ENCODE results near the gene MGA.

The MGA gene

DNA sequence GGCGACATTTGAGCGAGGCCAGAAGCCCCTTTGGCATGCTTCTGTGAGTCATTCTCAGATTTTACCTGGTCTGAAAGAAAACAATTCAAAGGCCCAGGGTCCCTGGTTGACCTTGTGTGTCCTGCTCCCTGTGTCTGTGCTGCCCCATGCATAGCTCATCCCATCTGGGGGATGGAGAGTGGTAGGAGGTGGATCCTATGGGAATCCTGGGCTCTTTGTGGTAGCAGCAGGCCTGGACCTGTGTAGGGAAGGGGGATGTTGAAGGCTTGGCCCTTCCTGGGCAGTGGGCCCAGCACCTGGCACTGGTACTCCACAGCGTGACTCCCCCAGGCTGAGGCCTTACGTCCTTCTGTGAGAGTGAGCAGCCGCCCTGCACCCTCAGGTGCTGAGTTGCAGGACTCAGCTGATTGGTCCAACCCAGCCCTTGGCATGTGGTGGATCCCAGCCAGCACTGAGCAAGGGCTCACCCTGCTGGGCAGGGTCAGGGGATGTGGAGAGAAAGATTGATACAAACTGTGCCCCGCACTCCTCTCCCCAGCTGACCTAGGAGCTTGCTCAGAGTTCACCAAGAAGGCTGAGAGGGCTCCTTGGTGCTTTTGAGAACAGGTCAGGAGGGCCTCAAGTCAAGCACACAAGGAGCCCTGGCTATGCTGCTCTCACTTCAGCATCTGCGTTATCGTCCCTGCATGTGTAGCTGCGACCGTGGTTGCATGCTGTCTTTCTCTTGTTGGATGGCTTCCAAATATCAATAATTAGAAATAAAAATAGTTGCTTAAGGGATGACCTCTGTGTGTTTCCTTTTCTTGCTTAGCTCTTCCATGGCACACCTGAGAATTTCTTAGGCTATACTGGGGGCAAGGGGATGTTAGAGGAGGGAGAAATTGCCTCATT, 146.3 kb downstream of the MGA start:
- DNase-seq (ENCODE audit: low read depth in 2 of 2), result no peak

DNA sequence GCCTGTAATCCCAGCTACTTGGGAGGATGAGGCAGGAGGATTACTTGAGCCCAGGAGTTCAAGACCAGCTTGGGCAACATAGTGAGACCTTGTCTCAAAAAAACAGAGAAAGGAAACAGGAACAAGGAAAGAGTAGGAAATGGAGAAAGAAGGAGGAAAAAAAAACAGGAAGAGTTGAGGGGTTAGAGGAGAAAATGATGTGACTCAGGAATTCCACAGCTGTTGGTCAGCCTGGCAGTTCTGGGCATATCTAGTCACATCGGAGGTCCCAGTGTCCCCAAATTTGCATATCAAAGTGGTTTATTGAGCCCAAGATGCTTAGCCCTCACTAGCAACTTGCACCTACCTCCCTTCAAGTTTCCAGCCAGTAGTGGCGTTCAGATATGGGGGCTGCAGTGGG, 148.9 kb downstream of the MGA start:
- no peak for DNase-seq (ENCODE audit: low read depth in 2 of 2)

DNA sequence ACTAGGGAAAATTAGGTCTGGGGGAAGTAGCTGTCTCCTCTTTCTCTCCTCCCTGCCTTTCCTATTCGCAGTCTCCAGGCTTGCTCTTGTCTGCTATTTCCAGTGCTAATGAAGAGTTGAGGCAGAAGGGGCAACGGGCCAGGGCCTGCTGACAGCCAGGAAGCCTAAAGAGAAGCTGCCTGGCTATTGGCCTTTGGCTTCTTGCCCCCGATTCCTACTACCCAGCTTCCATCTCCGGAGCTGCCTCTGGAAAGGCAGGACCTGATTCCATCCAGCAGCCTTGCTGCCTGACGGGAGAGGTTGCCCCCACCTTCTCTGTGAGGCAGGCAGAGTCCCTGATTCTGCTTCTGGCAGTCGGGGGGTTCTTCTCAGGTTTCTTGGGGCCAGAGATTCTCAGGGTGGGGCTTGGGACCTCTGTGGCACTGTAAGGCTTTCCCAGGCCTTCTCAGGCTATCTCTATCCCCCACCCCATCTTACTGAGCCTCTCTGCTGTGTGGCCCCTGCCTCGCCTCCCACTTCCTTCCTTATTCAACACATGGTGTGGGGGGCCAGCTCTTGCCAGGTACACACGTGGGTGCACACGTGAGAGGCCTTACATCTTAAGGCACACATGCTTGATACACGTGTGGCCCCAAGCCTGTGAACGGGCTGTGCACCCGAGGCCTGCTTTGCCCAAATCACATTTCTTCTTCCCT, 149.5 kb downstream of the MGA start:
- no peak for DNase-seq (ENCODE audit: low read depth in 2 of 2)

DNA sequence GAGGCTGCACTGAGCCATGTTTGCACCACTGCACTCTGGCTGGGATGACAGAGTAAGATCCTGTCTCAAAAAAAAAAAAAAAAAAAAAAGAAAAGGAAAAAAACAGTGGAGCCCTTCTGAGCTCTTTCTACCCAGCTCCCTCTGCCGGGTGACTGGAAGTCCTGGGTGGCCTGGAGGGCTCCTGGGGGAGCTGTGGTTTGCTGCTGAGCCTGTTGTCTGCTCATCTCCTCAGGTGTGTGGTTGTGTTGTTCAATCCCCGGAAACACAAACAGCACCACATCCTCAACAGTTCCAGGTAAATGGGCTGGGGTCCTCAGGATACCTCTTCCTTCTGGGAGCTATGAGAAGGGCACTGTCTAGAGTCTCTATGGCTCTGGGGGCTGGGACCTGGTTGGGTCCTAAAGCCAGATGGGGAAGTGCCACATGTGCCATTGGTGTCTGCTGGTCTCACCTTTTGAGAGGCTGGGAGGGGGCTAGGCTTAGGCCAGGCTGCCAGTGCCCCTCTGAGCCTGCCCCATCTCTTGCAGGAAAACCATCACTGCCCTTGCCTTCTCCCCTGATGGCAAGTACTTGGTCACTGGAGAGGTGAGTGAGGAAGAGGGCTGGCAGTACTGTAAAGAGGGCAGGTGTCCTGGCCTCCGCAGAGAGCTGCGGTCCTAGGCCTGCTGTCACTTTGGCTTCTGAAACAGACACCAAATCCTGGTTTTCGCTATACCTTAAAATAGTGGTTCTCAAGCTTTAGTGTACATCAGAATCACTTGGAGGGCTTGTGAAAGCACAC, 150.6 kb downstream of the MGA start:
- no peak for DNase-seq (ENCODE audit: low read depth in 2 of 2)

DNA sequence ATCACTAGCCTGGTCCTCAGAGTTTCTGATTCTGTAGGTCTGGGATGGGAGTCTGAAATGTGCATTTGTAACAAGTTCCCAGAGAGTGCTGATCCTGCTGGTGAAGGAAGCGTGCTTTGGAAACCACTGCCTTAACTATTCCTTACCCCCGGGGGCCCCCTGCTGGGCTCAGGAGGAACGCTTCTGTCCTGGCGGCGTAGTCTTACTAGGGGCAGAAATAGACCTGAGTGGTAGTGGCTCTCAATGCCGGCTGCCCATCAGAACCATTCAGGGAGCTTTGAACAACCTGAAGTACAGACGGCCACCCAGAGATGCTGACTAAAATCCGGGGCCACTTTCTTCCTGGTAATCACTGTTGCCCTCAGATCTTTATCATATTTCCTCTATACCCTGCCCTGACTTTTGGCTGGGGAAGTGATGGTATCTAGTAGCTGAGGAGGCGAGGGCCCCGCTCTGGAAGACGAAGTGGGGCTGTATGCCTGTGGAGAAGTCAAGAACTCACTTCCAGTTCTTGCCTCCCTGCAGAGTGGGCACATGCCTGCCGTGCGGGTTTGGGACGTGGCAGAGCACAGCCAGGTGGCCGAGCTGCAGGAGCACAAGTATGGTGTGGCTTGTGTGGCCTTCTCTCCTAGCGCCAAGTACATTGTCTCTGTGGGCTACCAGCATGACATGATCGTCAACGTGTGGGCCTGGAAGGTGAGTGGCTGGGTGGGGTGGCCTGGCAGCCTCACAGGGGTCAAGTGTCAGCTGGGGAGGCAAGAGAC, 151.4 kb downstream of the MGA start:
- peak; percentile 52 to 53 for DNase-seq (ENCODE audit: low read depth in 2 of 2)

DNA sequence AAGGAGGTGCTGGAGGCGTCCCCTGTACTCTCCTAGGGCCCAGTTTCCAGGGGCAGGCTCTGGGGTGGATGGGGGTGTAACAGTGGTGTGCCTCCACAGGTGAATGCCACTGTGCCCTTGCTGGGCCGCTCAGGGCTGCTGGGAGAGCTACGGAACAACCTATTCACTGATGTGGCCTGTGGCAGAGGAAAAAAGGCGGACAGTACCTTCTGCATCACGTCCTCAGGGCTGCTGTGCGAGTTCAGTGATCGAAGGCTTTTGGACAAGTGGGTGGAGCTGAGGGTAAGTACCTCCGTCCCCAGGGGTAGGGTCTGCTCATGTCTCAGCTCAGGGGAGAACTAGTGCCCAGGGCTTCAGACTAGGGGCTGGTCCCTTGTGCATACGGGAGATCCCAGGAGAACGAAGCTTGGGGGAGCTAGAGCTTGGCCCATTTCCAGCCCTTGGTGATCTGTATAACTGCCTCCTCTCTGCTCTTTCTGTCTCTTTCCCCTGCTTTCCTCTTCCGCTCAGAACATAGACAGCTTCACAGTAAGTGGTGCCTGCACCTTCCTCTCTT, 152.7 kb downstream of the MGA start:
- DNase-seq (ENCODE audit: low read depth in 2 of 2), result no peak

DNA sequence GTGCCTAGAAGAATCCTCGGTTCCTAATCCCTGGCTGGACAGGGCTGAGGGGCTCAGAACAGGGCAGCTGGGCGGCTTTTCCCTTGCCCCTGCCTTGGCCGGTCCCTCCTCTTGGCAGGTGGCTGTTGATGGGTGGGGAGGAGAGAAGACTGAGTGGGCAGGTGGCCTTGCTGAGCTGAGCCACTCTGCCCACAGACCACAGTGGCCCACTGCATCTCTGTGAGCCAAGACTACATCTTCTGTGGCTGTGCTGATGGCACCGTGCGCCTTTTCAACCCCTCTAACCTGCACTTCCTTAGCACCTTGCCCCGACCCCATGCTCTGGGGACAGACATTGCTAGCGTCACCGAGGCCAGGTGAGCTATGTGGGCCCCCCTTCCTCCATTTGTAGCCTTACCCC, 153.2 kb downstream of the MGA start:
- DNase-seq (ENCODE audit: low read depth in 2 of 2), result no peak

DNA sequence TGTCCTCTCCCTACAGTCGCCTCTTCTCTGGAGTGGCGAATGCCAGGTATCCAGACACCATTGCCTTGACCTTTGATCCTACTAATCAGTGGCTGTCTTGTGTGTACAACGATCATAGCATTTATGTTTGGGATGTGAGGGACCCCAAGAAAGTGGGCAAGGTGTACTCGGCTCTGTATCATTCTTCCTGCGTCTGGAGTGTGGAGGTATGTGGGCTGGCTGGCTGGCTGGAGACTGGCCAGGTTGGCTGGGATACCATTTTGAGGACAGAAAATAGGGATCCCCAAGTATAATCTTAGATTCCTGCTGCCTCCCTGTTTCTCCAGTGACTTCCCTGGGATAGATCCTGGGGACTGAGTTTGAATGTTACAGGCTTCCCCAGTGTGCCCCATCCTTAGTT, 154.3 kb downstream of the MGA start:
- DNase-seq (ENCODE audit: low read depth in 2 of 2), result no peak

DNA sequence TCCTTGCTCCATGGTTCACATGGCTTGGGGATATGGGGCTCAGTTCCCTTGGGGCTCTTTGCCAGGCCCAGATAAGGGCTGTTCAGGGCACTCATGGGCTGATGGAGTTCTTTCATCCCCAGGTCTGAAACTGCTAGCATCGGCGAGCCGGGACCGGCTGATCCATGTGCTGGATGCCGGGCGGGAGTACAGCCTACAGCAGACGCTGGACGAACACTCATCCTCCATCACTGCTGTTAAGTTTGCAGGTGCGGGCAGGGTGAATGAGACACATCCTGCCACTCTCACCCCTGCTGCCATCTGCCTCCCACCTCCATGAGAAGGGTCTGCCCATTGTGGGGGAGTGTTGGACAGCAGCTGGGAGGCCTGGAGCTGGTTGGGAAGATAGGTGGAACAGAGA, 156.6 kb downstream of the MGA start:
- no peak for DNase-seq (ENCODE audit: low read depth in 2 of 2)

DNA sequence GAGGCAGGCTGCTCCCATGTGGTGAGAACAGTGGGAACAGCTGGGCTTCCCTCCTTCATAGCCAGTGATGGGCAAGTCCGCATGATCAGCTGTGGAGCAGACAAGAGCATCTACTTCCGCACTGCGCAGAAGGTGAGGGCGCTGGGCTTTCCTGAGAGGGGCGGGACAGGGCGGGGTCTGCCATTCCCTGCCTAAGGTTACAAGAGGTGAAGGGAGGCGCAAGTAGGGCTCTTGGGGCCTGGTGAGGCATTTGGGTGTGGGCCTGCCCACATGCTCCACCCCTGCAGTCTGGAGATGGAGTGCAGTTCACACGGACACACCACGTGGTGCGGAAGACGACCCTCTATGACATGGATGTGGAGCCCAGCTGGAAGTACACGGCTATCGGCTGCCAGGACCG, 157.1 kb downstream of the MGA start:
- no peak for DNase-seq (ENCODE audit: low read depth in 2 of 2)

DNA sequence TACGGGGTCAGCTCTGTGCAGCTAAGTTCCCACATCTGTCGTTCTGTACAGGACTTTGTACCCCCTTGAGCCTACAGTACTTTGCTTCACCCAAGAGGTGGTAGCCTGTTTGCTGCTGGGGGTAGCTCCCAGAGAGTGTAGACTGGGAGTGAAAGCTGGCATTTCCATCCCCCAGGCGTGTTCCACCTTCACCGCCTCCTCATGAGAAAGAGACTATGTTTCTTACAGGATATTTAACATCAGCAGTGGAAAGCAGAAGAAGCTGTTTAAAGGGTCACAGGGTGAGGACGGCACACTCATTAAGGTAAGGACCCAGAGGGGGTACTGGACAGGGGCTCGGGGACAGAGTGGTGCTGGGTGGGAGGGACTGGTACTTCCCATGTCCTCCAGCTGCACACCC, 157.6 kb downstream of the MGA start:
- DNase-seq (ENCODE audit: low read depth in 2 of 2), result no peak

DNA sequence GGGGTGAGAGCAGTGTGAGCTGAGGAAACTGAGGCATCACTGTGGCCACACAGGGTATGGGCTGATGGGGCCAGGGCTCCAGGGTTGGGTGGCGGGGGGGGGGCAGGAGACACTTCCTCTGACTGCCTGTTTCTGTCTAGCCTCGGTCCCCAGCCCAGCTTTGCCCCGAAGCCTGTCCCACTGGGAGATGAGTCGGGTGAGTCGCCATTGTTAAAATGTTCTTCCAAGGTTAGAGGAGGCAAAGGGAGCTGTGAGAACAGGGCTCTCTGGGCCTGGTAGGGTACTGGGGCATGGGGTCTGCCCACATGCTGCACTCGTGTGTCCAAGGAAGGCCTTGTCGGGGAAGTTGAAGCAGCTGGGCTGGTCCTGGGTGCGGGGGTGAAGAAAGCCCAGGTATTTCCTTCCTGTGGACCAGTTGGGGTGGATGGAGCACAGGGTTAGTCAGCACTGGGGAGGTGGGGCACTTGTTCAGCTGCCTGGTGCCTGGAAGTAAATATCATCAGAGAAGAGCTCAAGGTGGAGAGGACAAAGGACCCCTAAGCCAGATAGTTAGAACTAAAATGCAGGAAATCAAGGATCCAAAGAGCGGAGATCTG, 159.3 kb downstream of the MGA start:
- no peak for DNase-seq (ENCODE audit: low read depth in 2 of 2)

DNA sequence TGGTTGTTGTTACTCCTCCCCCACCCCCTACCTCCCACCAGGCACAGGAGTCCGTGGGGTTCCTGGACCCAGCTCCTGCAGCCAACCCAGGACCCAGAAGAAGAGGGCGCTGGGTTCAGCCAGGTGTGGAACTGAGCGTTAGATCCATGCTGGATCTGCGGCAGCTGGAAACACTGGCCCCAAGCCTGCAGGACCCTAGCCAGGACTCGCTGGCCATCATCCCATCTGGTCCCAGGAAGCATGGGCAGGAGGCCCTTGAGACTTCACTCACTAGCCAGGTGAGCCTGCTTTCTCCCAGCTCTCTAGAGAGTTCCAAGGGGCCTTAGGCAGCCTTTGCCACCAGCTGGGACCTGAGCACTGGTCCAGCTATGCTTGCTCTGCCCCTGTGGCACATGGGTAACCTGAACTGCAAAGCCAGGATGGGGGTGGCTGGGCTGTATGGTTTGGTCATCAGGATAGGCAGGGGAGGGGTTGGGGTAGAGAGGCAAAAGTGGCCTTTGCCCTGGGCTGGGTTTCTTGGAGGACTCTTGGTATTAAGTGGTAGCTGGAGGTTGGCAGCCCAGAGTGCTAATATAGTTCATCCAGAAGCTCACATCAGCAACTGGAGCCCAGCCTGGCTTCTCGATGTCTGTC, 160.7 kb downstream of the MGA start:
- DNase-seq (ENCODE audit: low read depth in 2 of 2), result no peak

DNA sequence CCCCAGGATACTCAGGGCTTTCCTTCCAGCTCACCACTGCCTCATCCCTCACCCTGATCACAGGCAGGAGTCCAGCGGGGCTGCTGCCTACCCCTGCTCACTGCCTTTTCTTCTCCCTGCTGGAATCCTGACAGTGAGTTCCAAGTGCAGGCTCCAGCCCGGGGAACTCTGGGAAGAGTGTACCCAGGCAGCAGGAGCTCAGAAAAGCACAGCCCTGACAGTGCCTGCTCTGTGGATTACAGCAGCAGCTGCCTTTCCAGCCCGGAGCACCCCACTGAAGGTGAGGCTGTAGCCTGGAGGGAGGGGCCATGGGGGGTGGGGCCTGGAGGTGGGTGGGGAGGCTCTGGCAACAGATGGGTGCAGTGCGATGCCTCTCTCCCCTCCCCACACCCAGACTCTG, 161.6 kb downstream of the MGA start:
- no peak for DNase-seq (ENCODE audit: low read depth in 2 of 2)

DNA sequence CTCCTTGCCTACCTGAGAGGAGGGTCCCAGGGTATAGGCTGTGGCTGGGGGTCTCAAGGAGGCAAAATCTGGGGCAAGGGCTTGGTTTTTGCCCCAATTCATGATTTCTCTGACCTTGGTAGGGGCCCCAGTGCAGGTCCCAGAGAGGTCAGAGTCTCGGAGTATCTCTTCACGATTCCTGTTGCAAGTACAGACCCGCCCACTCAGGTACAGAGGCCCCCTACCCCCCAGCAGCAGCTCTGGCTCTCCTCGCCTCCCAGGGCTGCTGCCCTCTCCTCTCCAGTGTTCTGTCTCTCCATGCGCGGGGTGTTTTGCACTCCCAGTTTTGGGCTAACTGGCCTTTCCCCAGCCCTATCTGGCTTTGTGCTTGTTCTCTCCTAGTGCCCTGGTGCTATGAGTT, 162.3 kb downstream of the MGA start:
- DNase-seq (ENCODE audit: low read depth in 2 of 2), result no peak
